IPS-18a (cell line): ENCODE data around the gene CERS5.

ENCODE experiments used
- H3K27ac ChIP-seq: one replicate; pipeline ENCODE4 v1.5.1; 2013; ENCODE audit warnings: low read length
- H3K27me3 ChIP-seq: one replicate; pipeline ENCODE4 v1.6.1; 2013; ENCODE audit warnings: mild to moderate bottlenecking, low read length; ENCODE audit not compliant: control insufficient read depth, insufficient read depth
- H3K36me3 ChIP-seq: one replicate; pipeline ENCODE4 v1.6.1; 2013; ENCODE audit warnings: low read depth, low read length; ENCODE audit not compliant: control insufficient read depth
- H3K4me1 ChIP-seq: one replicate; pipeline ENCODE4 v1.6.1; 2013; ENCODE audit warnings: low read depth, low read length; ENCODE audit not compliant: control insufficient read depth
- H3K4me3 ChIP-seq: one replicate; pipeline ENCODE4 v1.5.1; 2013; ENCODE audit warnings: low read length
- H3K9ac ChIP-seq: one replicate; pipeline ENCODE4 v1.6.1; 2013; ENCODE audit warnings: mild to moderate bottlenecking, low read length, moderate library complexity
- H3K9me3 ChIP-seq: one replicate; pipeline ENCODE4 v1.6.1; 2013; ENCODE audit warnings: low read depth, low read length; ENCODE audit not compliant: control insufficient read depth

Gene CERS5

DNA sequence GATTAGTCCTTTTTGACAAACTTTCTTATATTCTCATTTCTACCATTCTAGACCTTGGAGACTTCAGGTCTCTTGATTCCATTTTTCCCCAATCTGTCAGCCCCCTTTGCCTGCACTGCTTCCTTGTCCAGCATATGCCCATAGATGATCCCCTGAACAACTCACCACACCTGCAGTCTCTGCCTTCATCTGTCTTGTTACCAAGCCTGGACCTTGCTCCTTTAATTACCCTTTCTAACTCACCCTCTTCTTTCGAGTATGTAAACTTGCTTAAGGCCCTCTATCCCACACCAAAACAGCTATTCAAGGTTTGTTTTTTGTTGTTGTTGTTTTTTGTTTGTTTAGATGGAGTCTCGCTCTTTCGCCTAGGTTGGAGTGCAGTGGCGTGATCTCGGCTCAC lies 45.5 kb downstream of the CERS5 start:
- no peaks in the 10 kb centered on the region for H3K9me3 ChIP-seq
- H3K27me3 ChIP-seq, result no peaks in the 10 kb centered on the region
- no peak overlapping the region for H3K27ac ChIP-seq
- H3K4me1 ChIP-seq, result no peaks in the 10 kb centered on the region
- H3K9ac ChIP-seq, result no peak overlapping the region
- no peaks in the 10 kb centered on the region for H3K36me3 ChIP-seq
- H3K4me3 ChIP-seq, result no peak overlapping the region

DNA sequence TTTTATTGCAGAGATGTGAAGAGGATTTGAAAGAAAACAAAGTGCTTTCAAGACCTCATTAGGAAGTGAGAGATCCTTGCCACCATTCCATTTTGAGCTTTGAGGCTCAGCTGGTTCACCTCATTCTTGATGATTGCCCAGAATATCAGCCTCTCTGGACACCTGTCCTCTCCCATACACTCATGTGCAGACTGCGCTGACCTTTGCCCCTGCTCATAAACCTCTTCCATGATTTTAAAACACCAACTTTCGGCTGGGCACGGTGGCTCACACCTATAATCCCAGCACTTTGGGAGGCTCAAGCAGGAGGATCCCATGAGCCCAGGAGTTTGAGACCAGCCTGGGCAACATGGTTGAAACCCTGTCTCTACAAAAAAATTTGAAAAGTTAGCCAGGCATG lies 46.2 kb downstream of the CERS5 start:
- no peak overlapping the region for H3K9ac ChIP-seq
- H3K4me3 ChIP-seq, result no peak overlapping the region
- H3K36me3 ChIP-seq, result no peaks in the 10 kb centered on the region
- no peak overlapping the region for H3K27ac ChIP-seq
- no peaks in the 10 kb centered on the region for H3K27me3 ChIP-seq
- H3K9me3 ChIP-seq, result no peaks in the 10 kb centered on the region
- H3K4me1 ChIP-seq, result no peaks in the 10 kb centered on the region

DNA sequence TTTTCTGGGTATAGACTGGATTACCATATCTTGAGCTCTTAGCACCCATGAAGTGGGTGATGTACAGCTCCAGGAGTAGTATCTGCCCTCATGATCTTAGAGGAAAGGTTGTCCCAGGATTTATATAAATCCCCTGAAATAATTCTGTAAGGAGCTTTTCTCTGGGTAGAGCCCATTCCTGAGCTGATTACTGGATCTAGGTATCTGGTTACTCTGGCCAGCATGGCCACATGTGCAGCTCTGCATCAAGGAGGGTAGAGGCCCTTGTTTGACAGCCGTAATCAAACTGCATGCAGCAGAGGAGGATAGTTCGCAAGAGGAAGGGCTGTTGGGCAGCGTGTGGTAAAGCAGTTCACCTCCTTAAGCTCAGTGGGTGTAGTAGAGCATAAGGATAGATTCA lies 46.6 kb downstream of the CERS5 start:
- H3K36me3 ChIP-seq, result no peaks in the 10 kb centered on the region
- H3K4me1 ChIP-seq, result no peaks in the 10 kb centered on the region
- no peak overlapping the region for H3K9ac ChIP-seq
- H3K9me3 ChIP-seq, result no peaks in the 10 kb centered on the region
- no peak overlapping the region for H3K27ac ChIP-seq
- H3K27me3 ChIP-seq, result no peaks in the 10 kb centered on the region
- no peak overlapping the region for H3K4me3 ChIP-seq

DNA sequence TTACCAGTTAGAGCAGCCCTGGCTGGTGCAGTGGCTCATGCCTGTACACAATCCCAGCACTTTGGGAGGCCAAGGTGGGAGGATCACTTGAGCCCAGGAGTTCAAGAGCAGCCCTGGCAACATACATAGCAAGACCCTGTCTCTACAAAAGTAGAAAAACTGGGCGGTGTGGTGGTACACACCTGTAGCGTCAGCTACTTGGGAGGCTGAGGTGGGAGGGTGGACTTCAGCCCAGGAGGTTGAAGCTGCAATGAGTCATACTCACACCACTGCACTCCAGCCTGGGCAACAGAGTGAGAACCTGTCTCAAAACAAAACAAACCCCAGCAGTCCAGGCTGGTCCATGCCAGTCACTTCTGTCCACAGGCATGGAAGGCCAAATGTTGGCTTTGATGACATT lies 47.8 kb downstream of the CERS5 start:
- H3K9ac ChIP-seq, result no peak overlapping the region
- no peaks in the 10 kb centered on the region for H3K36me3 ChIP-seq
- H3K27me3 ChIP-seq, result no peaks in the 10 kb centered on the region
- H3K9me3 ChIP-seq, result no peaks in the 10 kb centered on the region
- H3K4me1 ChIP-seq, result no peaks in the 10 kb centered on the region
- no peak overlapping the region for H3K4me3 ChIP-seq
- H3K27ac ChIP-seq, result no peak overlapping the region

DNA sequence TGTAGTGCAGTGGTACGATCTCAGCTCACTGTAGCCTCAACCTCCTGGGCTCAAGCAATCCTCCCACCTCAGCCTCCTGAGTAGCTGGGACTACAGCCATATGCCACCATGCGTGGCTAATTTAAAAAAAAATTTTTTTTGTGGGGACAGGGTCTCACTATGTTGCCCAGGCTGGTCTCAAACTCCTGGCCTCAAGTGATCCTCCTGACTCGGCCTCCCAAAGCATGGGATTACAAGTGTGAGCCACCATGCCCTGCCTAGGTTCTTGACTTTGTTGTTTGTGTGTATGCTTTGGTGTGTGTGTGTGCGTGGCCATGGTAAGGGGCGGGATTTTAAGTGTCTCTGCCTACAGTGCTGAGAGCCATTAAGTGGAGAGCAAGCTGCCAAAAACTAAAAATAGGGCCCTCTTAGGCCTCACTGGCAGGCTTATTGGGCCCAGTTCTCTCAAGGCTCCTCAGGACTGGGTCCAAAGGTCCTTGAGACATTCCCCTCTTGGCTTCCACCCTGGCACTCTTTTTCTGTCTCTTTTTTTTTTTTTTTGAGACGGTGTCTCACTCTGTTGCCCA lies 50.0 kb downstream of the CERS5 start:
- Histone ChIP-seq H3K36me3 (no peaks in the 10 kb centered on the region), H3K27me3 (no peaks in the 10 kb centered on the region), H3K27ac (no peak overlapping the region), H3K4me1 (no peaks in the 10 kb centered on the region), H3K9me3 (no peaks in the 10 kb centered on the region), H3K9ac (no peak overlapping the region), H3K4me3 (no peak overlapping the region)

DNA sequence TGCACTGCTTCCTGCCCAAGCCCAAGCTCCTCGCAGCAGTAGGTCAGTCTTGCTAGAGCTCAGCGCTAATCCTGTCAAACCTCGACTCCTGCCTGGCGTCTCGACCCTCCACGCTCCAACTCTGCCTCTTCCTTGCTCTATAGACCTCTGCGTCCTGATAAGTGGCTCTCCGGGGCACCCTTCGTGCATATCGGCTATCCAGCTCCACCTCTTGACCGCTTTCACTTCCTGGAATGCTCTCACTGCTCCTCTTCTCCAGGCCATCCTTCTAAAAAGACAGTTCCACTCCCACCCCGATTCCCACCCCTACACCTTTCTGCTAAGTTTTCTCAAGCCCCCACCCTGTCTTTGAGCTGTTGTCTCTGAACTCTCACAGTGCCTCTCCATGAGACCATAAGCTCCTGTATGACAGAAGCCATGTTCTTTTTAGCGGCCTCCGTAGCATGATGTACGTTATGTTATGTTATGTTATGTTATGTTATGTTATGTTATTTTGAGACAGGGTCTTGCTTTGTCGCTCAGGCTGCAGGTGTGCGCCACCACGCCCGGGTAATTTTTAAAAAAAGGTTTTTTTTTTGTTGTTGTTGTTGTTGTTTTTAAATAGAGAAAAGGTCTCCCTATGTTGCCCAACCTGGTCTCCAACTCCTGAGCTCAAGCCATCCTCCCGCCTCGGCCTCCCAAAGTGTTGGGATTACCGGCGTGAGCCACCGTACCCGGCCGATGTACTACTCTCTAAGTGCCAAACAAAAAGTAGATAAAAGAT lies 54.5 kb downstream of the CERS5 start:
- Histone ChIP-seq H3K27ac (peak overlapping the region; percentile 3), H3K27me3 (no peaks in the 10 kb centered on the region), H3K36me3 (no peaks in the 10 kb centered on the region), H3K4me1 (peaks cover 15% of the 10 kb centered on the region), H3K9me3 (no peaks in the 10 kb centered on the region), H3K4me3 (peak overlapping the region; percentile 78), H3K9ac (peak overlapping the region; percentile 68)

DNA sequence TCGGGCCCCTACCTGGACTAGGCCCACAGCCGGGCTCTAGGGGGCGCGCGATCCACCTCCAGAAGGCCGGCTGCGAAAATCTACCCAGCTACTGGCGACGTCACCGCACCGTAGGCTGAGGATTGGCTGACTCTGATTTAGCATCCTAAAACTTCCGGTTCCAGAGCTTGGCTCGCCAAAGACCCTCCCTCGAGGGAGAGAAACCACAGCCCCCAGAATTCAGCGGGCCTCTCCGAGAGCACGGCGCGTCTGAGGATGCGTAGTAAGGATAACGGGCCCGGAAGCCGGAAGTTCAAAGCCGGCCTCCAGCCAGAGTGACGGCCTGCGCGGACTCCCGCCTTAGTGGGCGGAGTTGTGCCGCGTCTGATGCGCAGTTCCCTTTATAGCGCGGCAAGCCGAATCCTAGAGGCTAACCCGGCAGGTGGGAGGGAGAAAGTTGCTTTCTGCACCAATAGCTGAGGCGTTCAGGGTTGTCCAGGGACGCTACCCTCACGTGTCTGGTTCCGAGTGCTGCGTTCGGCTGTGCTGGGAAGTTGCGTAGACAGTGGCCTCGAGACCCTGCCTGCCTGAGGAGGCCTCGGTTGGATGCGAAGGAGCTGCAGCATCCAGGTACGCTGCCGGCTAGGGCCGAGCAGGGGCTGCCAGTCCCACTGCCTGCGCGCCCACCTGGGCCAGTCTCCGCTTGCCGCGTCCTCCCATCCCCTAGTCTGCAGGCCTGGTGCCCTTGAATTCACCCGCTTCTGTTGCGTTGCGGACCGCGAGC lies 55.3 kb downstream of the CERS5 start, which contains the start of gene COX14:
Gene COX14 (plus strand): TSS at position 544 of the 763 bp plus-strand sequence. CDS start 7,808 bp downstream, outside the sequence.
- Histone ChIP-seq H3K36me3 (no peaks in the 10 kb centered on the region), H3K27ac (peak within 1 kb of the TSS; percentile 3), H3K9me3 (no peaks in the 10 kb centered on the region), H3K4me3 (peak within 1 kb of the TSS; percentile 78), H3K27me3 (no peaks in the 10 kb centered on the region), H3K4me1 (peaks cover 15% of the 10 kb centered on the region), H3K9ac (peak within 1 kb of the TSS; percentile 68)

DNA sequence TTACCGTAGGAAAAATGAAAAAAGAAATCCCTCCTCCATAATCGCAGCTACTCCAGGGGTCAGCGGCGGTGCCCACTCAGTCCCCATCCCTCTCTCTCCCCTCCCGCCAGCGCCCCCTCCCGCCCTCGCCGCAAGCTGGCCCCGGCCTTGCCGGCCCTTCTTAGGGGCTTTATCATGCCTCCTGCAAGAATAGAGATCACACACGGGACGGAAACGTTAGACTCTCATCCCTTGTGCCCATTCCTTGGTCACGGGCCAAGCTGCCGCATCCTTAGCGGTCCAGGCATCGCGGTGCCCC lies 55.8 kb downstream of the CERS5 start:
- Histone ChIP-seq H3K27me3 (no peaks in the 10 kb centered on the region), H3K4me3 (peak overlapping the region; percentile 59), H3K9ac (no peak overlapping the region), H3K4me1 (peaks cover 15% of the 10 kb centered on the region), H3K27ac (no peak overlapping the region), H3K36me3 (no peaks in the 10 kb centered on the region), H3K9me3 (no peaks in the 10 kb centered on the region)

DNA sequence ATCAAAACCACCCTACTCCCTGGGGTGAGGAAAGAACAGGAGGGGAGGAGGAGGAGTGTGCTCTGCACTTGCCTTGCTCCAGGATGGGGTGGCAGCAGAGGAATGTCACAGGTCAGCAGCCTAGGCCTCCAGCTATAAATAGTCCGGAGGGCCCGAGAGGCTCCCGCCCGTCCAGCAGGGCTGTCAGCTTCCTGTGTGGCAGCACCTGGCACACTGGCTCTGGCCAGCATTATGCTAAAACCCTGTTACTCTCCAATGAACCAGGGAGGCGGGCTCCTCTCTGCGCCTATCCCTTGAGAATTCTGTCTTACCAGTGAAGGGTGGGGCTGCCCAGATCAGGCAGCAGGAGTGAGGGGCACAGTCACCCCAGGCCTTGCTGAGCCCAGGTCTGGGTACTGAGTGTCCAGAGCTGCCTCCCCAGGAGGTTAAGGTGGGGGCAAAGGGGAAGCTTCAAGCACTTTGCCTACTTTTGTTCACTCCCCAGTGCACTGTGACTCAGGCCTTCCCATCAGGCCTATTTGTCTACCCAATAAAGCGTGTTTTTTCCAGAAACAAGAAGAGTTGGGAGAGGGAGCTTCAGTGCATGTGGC lies 56.3 kb downstream of the CERS5 start:
- H3K27me3 ChIP-seq, result no peaks in the 10 kb centered on the region
- H3K27ac ChIP-seq, result no peak overlapping the region
- no peaks in the 10 kb centered on the region for H3K36me3 ChIP-seq
- no peaks in the 10 kb centered on the region for H3K9me3 ChIP-seq
- no peak overlapping the region for H3K9ac ChIP-seq
- H3K4me3 ChIP-seq, result peak overlapping the region; percentile 59
- H3K4me1 ChIP-seq, result peaks cover 15% of the 10 kb centered on the region

DNA sequence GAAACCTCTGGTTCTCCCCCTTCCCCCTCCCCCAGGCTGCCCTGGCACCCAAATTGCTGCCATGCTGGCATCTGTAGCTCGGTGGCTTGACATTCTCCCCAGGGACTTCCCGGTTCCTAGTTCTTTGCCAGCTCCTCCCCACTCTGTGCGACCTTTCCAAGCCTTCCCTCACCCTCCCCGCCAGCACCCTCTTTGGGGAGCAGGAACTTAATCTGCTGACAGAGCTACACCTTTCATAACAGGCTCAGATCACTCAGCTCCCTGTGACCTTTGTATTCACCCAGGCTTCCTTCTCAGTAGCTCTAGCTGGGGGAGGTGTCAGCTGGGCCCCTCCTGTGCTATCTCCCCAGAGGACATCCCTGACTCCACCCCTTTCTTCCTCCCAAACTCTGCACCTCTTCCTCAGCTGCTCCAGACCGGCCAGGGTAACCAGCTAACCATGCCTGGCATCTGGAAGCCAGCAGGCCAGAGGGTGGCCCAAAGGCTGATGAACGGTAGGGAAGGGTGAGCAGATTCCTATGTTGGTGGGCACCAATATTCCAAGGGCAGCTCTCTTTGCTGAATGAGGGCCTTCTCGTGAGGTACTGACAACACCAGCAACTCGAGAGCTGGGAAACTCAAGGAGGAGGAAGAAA lies 56.9 kb downstream of the CERS5 start:
- Histone ChIP-seq H3K9ac (no peak overlapping the region), H3K9me3 (no peaks in the 10 kb centered on the region), H3K4me1 (peaks cover 15% of the 10 kb centered on the region), H3K27me3 (no peaks in the 10 kb centered on the region), H3K36me3 (no peaks in the 10 kb centered on the region), H3K27ac (no peak overlapping the region), H3K4me3 (no peak overlapping the region)

DNA sequence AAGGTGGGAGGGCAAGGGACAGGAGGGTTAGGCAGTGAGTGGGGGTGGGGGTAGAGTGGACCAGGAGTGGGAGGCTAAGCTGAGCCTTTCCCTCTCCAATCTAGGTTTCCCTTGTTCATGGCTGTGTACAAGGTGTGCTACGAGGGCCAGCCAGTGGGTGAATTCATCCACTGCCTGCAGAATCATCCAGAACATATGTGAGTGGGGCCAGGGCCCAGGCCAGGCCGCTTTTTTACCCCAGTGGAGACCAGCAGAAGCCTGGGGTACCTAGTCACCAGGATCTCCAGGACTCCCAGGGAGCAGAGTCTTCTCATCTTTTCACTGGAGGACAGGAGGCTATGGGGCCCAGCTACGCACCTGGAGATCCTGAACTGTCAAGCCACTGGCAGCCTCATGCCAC lies 57.9 kb downstream of the CERS5 start:
- Histone ChIP-seq H3K27me3 (no peaks in the 10 kb centered on the region), H3K9ac (no peak overlapping the region), H3K27ac (no peak overlapping the region), H3K4me3 (no peak overlapping the region), H3K9me3 (no peaks in the 10 kb centered on the region), H3K4me1 (peaks cover 15% of the 10 kb centered on the region), H3K36me3 (no peaks in the 10 kb centered on the region)
